IMR-90 (cell line): Measurements from ENCODE around the gene FAM83G. TPM values are rescaled to one million over a fixed set of nuclear protein-coding genes. Genes with fewer than 3 reads are reported as not detected.

Experiments
- ATAC-seq: fragments of 200-7000 bp; cut with Tn5 transposase; 2 replicates; pipeline ENCODE4 v1.9.1; 2020; ENCODE audit warnings: low read depth, mild to moderate bottlenecking, moderate library complexity
- BruUV-seq: library from RNA; stranded (reverse); fragments of 400-500 nt; replicated peaks from 2 replicates; lab custom pipeline; 2021; lab: Mats Ljungman, UMichigan
- CTCF ChIA-PET: fragments of 300-600 bp; formaldehyde crosslinking; extraction: SDS; loops from one replicate; lab custom pipeline; 2021; ENCODE audit warnings: antibody characterized with exemption; lab: Yijun Ruan, JAX
- POLR2A ChIA-PET: fragments of 300-600 bp; sonication (Branson Sonifier 250); formaldehyde crosslinking; loops from one replicate; lab custom pipeline; 2022; ENCODE audit warnings: antibody characterized with exemption; ENCODE audit not compliant: unreplicated experiment; lab: Charles Lee
- DNase-seq: peaks from one replicate; pipeline ENCODE4 v3.0.0; 2013
- H2AFZ ChIP-seq: replicated peaks from 2 replicates; pipeline ENCODE3; 2013; ENCODE audit warnings: low read length, mild to moderate bottlenecking; ENCODE audit not compliant: poor library complexity
- H2AK5ac ChIP-seq: 2 replicates; pipeline ENCODE4 v1.6.1; 2013; ENCODE audit warnings: low read depth, low read length, inconsistent platforms
- H2AK9ac ChIP-seq: replicated peaks from 2 replicates; pipeline ENCODE3; 2013; ENCODE audit warnings: mild to moderate bottlenecking, low read depth, low read length, moderate library complexity; ENCODE audit not compliant: poor library complexity
- H2BK120ac ChIP-seq: 2 replicates; pipeline ENCODE4 v1.6.1; 2013; ENCODE audit warnings: low read depth, low read length, inconsistent platforms
- H2BK15ac ChIP-seq: 3 replicates; pipeline ENCODE4 v1.6.1; 2013; ENCODE audit warnings: low read depth, low read length, inconsistent platforms
- H2BK20ac ChIP-seq: 2 replicates; pipeline ENCODE4 v1.6.1; 2013; ENCODE audit warnings: low read depth, mild to moderate bottlenecking, inconsistent platforms, low read length, moderate library complexity
- H2BK5ac ChIP-seq: 2 replicates; pipeline ENCODE4 v1.6.1; 2013; ENCODE audit warnings: mild to moderate bottlenecking, low read depth, low read length, inconsistent platforms; ENCODE audit not compliant: poor library complexity, severe bottlenecking
- H3K14ac ChIP-seq: replicated peaks from 2 replicates; pipeline ENCODE4 v1.6.1; 2013; ENCODE audit warnings: low read depth, low read length, inconsistent platforms
- H3K18ac ChIP-seq: 2 replicates; pipeline ENCODE4 v1.6.1; 2013; ENCODE audit warnings: low read depth, low read length, control low read depth
- H3K23ac ChIP-seq: 2 replicates; pipeline ENCODE4 v1.6.1; 2013; ENCODE audit warnings: low read depth, low read length, inconsistent platforms
- H3K27ac ChIP-seq: 2 replicates; pipeline ENCODE4 v1.5.1; 2013; ENCODE audit warnings: mild to moderate bottlenecking, control low read depth, low read length; ENCODE audit not compliant: insufficient read depth
- H3K27me3 ChIP-seq: 2 replicates; pipeline ENCODE4 v1.6.1; 2013; ENCODE audit warnings: low read length; ENCODE audit not compliant: control insufficient read depth, insufficient read depth
- H3K36me3 ChIP-seq: 2 replicates; pipeline ENCODE4 v1.6.1; 2013; ENCODE audit warnings: low read length, mixed read lengths; ENCODE audit not compliant: control insufficient read depth, insufficient read depth
- H3K4ac ChIP-seq: 2 replicates; pipeline ENCODE4 v1.6.1; 2013; ENCODE audit warnings: low read depth, low read length, inconsistent platforms
- H3K4me1 ChIP-seq: 2 replicates; pipeline ENCODE4 v1.6.1; 2013; ENCODE audit warnings: low read length, mixed read lengths; ENCODE audit not compliant: control insufficient read depth, insufficient read depth
- H3K4me2 ChIP-seq: 2 replicates; pipeline ENCODE4 v1.6.1; 2013; ENCODE audit warnings: low read depth, mild to moderate bottlenecking, control low read depth, low read length, moderate library complexity
- H3K4me3 ChIP-seq: 2 replicates; pipeline ENCODE4 v1.5.1; 2013; ENCODE audit warnings: low read depth, mild to moderate bottlenecking, control low read depth, low read length, moderate library complexity; ENCODE audit not compliant: insufficient read depth
- H3K56ac ChIP-seq: 2 replicates; pipeline ENCODE4 v1.6.1; 2013; ENCODE audit warnings: low read length, inconsistent platforms; ENCODE audit not compliant: insufficient read depth; ENCODE audit errors: extremely low read depth
- H3K79me1 ChIP-seq, 2 experiments: 2 replicates each; pipeline ENCODE4 v1.6.1; 2013; ENCODE audit warnings: low read length in 2 of 2, inconsistent platforms in 1 of 2, low read depth in 1 of 2
- H3K9ac ChIP-seq: 2 replicates; pipeline ENCODE4 v1.6.1; 2013; ENCODE audit warnings: low read depth, low read length, control low read depth
- H3K9me1 ChIP-seq: 2 replicates; pipeline ENCODE4 v1.6.1; 2013; ENCODE audit warnings: low read length, inconsistent platforms; ENCODE audit not compliant: insufficient read depth
- H3K9me3 ChIP-seq: 2 replicates; pipeline ENCODE4 v1.6.1; 2013; ENCODE audit warnings: low read length; ENCODE audit not compliant: control insufficient read depth, insufficient read depth
- H4K20me1 ChIP-seq: 2 replicates; pipeline ENCODE4 v1.6.1; 2013; ENCODE audit warnings: low read length, inconsistent platforms; ENCODE audit not compliant: insufficient read depth
- H4K5ac ChIP-seq: 2 replicates; pipeline ENCODE4 v1.6.1; 2013; ENCODE audit warnings: mild to moderate bottlenecking, low read depth, low read length, control low read depth
- H4K8ac ChIP-seq, 2 experiments: 2 replicates each; pipeline ENCODE4 v1.6.1; 2013; ENCODE audit warnings: low read depth in 2 of 2, low read length in 2 of 2, control low read depth in 1 of 2, inconsistent platforms in 1 of 2
- H4K91ac ChIP-seq: 2 replicates; pipeline ENCODE4 v1.6.1; 2013; ENCODE audit warnings: low read depth, low read length, inconsistent platforms; ENCODE audit not compliant: insufficient read depth
- BHLHE40 ChIP-seq: fragments of 150-350 bp; IDR thresholded peaks from 2 replicates; pipeline ENCODE4 v1.6.1; 2016; ENCODE audit warnings: mild to moderate bottlenecking, low read depth, low read length
- CEBPB ChIP-seq: IDR thresholded peaks from 2 replicates; pipeline ENCODE4 v1.6.1; 2012; ENCODE audit warnings: low read depth, low read length, improper control_type of control experiment
- CHD1 ChIP-seq: IDR thresholded peaks from 2 replicates; pipeline ENCODE4 v1.6.1; 2012; ENCODE audit warnings: low read depth, low read length, improper control_type of control experiment
- FOS ChIP-seq: fragments of 150-350 bp; IDR thresholded peaks from 2 replicates; pipeline ENCODE4 v1.6.1; 2016; ENCODE audit warnings: low read depth, low read length
- MAFK ChIP-seq: IDR thresholded peaks from 2 replicates; pipeline ENCODE4 v1.6.1; 2012; ENCODE audit warnings: low read depth, low read length, improper control_type of control experiment
- MAZ ChIP-seq: IDR thresholded peaks from 2 replicates; pipeline ENCODE4 v1.6.1; 2012; ENCODE audit warnings: low read depth, mild to moderate bottlenecking, low read length, improper control_type of control experiment, moderate library complexity, borderline replicate concordance
- MXI1 ChIP-seq: IDR thresholded peaks from 2 replicates; pipeline ENCODE4 v1.6.1; 2012; ENCODE audit warnings: low read depth, mild to moderate bottlenecking, low read length, moderate library complexity, borderline replicate concordance
- NFE2L2 ChIP-seq: fragments of 150-350 bp; IDR thresholded peaks from 2 replicates; pipeline ENCODE4 v1.6.1; 2016; ENCODE audit warnings: low read depth, mild to moderate bottlenecking, low read length
- POLR2A ChIP-seq: IDR thresholded peaks from 2 replicates; pipeline ENCODE4 v1.6.1; 2012; ENCODE audit warnings: mild to moderate bottlenecking, low read depth, low read length
- RAD21 ChIP-seq: IDR thresholded peaks from 2 replicates; pipeline ENCODE4 v1.6.1; 2012; ENCODE audit warnings: low read length, improper control_type of control experiment
- RCOR1 ChIP-seq: IDR thresholded peaks from 2 replicates; pipeline ENCODE4 v1.6.1; 2012; ENCODE audit warnings: mild to moderate bottlenecking, low read length, improper control_type of control experiment; ENCODE audit not compliant: insufficient replicate concordance
- RFX5 ChIP-seq: IDR thresholded peaks from 2 replicates; pipeline ENCODE4 v1.8.0; 2012; ENCODE audit warnings: low read depth, mild to moderate bottlenecking, low read length, moderate library complexity
- SMC3 ChIP-seq: fragments of 150-350 bp; IDR thresholded peaks from 2 replicates; pipeline ENCODE4 v1.6.1; 2016; ENCODE audit warnings: low read depth, mild to moderate bottlenecking, antibody characterized with exemption, low read length, moderate library complexity
- WGBS, 2 experiments: methylation state at CpG; one replicate each; pipeline versions ENCODE4 v1.1.5 to v1.1.7; 2013; ENCODE audit warnings: missing lambda C conversion rate in 2 of 2; ENCODE audit not compliant: insufficient read length in 1 of 2; ENCODE audit errors: extremely low coverage in 2 of 2; 5-methylcytosine and 5-hydroxymethylcytosine counted together
- dilution Hi-C: fragments of 300-500 bp; cut with HindIII; formaldehyde crosslinking; loops from one replicate; pipeline ENCODE4 v1.14.3; 2018; ENCODE audit warnings: low sequenced_read_pairs; ENCODE audit not compliant: unreplicated experiment
- in situ Hi-C: fragments of 300-500 bp; cut with MboI; formaldehyde crosslinking; loops from 3 replicates; pipeline ENCODE4 v1.14.3; 2019; ENCODE audit warnings: low sequenced_read_pairs, inconsistent platforms, mixed read lengths
- intact Hi-C: fragments of 100-400 bp; cut with micrococcal nuclease; formaldehyde crosslinking; loops from 2 replicates; pipeline ENCODE4 v1.10.0; 2022
- polyA plus RNA-seq, 3 experiments: library from polyadenylated mRNA; depleted of rRNA; stranded (reverse); fragments of >200 nt; gene quantifications; 2 replicates each; pipeline ENCODE4 v1.2.3, GENCODE V29; 2012; ENCODE audit warnings: low replicate concordance in 1 of 3
- total RNA-seq: library from RNA; depleted of rRNA; stranded (reverse); fragments of >200 nt; gene quantifications from 2 replicates; pipeline ENCODE4 v1.2.3, GENCODE V29; 2012
- TF ChIP-seq, protein P1 (sequence below): conservative IDR thresholded peaks from 2 replicates; pipeline ENCODE4 v1.5.1; 2012; ENCODE audit warnings: mild to moderate bottlenecking, low read depth, low read length, improper control_type of control experiment
- TF ChIP-seq, protein P2 (sequence below): fragments of 150-350 bp; IDR thresholded peaks from 2 replicates; pipeline ENCODE4 v1.6.1; 2016; ENCODE audit warnings: low read depth, mild to moderate bottlenecking, low read length, moderate library complexity, borderline replicate concordance
- TF ChIP-seq, protein P3 (sequence below): fragments of 150-350 bp; IDR thresholded peaks from 2 replicates; pipeline ENCODE4 v1.6.1; 2017; ENCODE audit warnings: mild to moderate bottlenecking, antibody characterized with exemption, low read length, low read depth

The FAM83G gene
- total and polyA plus RNA-seq, 2 of the 4 experiments (the other 2 are of a cell fraction) = 9.5 to 12.6 TPM

DNA sequence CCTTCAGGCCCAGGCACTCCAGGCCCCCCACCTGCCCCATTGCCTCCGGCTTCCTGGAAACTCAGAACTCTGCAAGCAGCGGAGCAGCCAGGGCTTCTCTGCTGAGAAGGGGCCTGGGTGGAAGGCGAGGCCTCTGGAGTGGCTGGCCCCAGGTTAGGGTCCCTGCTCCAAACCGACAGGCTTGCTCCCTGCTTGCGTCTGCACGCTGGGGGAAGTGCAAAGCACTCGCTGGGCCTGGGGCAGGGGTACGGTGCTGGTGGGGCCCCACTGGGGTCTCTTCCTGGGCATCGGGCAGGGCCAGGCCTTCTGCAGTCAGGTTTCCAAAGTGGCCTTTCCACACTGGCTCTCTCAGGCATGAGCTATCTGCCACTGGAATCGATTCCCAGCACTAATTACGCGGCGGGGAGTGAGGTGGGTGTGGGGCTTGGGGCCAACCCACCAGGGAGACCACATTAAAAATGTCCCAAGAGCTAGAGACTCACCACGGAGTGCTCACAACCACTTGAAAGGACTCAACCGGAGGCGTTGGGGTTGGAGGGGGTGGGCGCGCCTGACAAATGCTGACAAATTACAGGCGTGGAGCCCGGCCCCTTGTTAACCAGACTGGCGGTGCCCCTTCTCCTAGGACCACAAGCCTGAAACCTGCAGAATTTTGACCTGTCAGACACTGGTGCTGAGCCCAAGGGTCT is 17.9 kb downstream of the FAM83G start:
- H3K27ac ChIP-seq = no peak overlapping the region
- no peak overlapping the region for H3K9ac ChIP-seq
- H3K4ac ChIP-seq = no peak overlapping the region
- H4K20me1 ChIP-seq = peaks cover 17% of the 10 kb centered on the region
- H4K8ac ChIP-seq = no peak overlapping the region
- no peak overlapping the region for H4K5ac ChIP-seq
- CTCF ChIA-PET = no interaction called here
- H2BK20ac ChIP-seq = no peak overlapping the region
- H2AK5ac ChIP-seq = no peak overlapping the region
- H3K36me3 ChIP-seq = peaks cover 28% of the 10 kb centered on the region
- H2AFZ ChIP-seq = no peak overlapping the region
- H2BK15ac ChIP-seq = no peak overlapping the region
- no peak overlapping the region for H3K23ac ChIP-seq
- no TSS peak for BruUV-seq
- no peak overlapping the region for H2BK120ac ChIP-seq
- in situ Hi-C loops = no loop called here
- no peak overlapping the region for H3K4me3 ChIP-seq
- no peak for ATAC-seq
- peaks cover 13 to 65% of the 10 kb centered on the region in 2 experiments; a peak in 3 of 4 replicates for H3K79me1 ChIP-seq
- TF ChIP-seq, protein P1, sequence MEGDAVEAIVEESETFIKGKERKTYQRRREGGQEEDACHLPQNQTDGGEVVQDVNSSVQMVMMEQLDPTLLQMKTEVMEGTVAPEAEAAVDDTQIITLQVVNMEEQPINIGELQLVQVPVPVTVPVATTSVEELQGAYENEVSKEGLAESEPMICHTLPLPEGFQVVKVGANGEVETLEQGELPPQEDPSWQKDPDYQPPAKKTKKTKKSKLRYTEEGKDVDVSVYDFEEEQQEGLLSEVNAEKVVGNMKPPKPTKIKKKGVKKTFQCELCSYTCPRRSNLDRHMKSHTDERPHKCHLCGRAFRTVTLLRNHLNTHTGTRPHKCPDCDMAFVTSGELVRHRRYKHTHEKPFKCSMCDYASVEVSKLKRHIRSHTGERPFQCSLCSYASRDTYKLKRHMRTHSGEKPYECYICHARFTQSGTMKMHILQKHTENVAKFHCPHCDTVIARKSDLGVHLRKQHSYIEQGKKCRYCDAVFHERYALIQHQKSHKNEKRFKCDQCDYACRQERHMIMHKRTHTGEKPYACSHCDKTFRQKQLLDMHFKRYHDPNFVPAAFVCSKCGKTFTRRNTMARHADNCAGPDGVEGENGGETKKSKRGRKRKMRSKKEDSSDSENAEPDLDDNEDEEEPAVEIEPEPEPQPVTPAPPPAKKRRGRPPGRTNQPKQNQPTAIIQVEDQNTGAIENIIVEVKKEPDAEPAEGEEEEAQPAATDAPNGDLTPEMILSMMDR = no peak
- TF ChIP-seq CEBPB (no peak), FOS (no peak), MXI1 (no peak), POLR2A (no peak), MAFK (no peak), RAD21 (no peak), NFE2L2 (no peak), CHD1 (no peak), RCOR1 (no peak), RFX5 (no peak), SMC3 (no peak), BHLHE40 (no peak), MAZ (no peak)
- TF ChIP-seq, protein P2, sequence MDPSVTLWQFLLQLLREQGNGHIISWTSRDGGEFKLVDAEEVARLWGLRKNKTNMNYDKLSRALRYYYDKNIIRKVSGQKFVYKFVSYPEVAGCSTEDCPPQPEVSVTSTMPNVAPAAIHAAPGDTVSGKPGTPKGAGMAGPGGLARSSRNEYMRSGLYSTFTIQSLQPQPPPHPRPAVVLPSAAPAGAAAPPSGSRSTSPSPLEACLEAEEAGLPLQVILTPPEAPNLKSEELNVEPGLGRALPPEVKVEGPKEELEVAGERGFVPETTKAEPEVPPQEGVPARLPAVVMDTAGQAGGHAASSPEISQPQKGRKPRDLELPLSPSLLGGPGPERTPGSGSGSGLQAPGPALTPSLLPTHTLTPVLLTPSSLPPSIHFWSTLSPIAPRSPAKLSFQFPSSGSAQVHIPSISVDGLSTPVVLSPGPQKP = no peak
- TF ChIP-seq, protein P3, sequence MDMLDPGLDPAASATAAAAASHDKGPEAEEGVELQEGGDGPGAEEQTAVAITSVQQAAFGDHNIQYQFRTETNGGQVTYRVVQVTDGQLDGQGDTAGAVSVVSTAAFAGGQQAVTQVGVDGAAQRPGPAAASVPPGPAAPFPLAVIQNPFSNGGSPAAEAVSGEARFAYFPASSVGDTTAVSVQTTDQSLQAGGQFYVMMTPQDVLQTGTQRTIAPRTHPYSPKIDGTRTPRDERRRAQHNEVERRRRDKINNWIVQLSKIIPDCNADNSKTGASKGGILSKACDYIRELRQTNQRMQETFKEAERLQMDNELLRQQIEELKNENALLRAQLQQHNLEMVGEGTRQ = no peak
- peaks cover 8% of the 10 kb centered on the region; the same call in 1 of the 2 replicates for H3K9me1 ChIP-seq
- H2BK5ac ChIP-seq = no peak overlapping the region
- POLR2A ChIA-PET = no interaction called here
- H4K91ac ChIP-seq = no peak overlapping the region
- H3K27me3 ChIP-seq = no peaks in the 10 kb centered on the region
- H3K4me2 ChIP-seq = no peak overlapping the region
- H3K9me3 ChIP-seq = no peaks in the 10 kb centered on the region
- H3K14ac ChIP-seq = no peak overlapping the region
- WGBS, 2 experiments = 0% methylated on average over 1 of the region's 21 CpGs; no CpG with 5 or more reads in 1 of the 2 experiments
- no peak for DNase-seq
- H3K4me1 ChIP-seq = peaks cover 10% of the 10 kb centered on the region
- dilution Hi-C loops = no loop called here
- no peak overlapping the region for H3K56ac ChIP-seq
- intact Hi-C loops = no loop called here
- no peak overlapping the region for H3K18ac ChIP-seq
- H2AK9ac ChIP-seq = no peak overlapping the region
